HG03066 (cell line): ENCODE data around the gene KRTAP10-11.
"Not testable (repeated sequence)": the region's sequence is repeated elsewhere in the genome, so short reads cannot be mapped to it uniquely, and the experiment has no call there.

ENCODE experiments used
- ATAC-seq: cut with Tn5 transposase; IDR thresholded peaks from one replicate; pipeline ENCODE4 v1.9.1; 2021; ENCODE audit warnings: low read depth; ENCODE audit not compliant: unreplicated experiment

Gene KRTAP10-11, protein sequence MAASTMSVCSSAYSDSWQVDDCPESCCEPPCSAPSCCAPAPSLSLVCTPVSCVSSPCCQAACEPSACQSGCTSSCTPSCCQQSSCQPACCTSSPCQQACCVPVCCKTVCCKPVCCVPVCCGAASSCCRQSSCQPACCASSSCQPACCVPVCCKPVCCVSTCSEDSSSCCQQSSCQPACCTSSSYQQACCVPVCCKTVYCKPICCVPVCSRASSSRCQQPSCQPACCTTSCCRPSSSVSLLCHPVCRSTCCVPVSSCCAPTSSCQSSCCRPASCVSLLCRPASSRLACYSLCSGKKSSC

DNA sequence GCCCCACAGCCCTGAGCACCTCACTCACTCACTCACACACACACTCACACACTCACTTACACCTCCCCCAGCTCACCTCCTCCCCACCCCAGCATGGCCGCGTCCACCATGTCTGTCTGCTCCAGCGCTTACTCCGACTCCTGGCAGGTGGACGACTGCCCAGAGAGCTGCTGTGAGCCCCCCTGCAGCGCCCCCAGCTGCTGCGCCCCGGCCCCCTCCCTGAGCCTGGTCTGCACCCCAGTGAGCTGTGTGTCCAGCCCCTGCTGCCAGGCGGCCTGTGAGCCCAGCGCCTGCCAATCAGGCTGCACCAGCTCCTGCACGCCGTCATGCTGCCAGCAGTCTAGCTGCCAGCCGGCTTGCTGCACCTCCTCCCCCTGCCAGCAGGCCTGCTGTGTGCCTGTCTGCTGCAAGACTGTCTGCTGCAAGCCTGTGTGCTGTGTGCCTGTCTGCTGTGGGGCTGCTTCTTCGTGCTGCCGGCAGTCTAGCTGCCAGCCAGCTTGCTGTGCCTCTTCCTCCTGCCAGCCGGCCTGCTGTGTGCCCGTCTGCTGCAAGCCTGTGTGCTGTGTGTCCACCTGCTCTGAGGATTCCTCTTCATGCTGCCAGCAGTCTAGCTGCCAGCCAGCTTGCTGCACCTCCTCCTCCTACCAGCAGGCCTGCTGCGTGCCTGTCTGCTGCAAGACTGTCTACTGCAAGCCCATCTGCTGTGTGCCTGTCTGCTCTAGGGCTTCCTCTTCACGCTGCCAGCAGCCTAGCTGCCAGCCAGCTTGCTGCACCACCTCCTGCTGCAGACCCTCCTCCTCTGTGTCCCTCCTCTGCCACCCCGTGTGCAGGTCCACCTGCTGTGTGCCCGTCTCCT is at the start of gene KRTAP10-11:
TSS of gene KRTAP10-11 (plus strand) at position 49 of the 856 bp plus-strand sequence. CDS start at position 94, 45 bp downstream.
- not testable (repeated sequence) for ATAC-seq

DNA sequence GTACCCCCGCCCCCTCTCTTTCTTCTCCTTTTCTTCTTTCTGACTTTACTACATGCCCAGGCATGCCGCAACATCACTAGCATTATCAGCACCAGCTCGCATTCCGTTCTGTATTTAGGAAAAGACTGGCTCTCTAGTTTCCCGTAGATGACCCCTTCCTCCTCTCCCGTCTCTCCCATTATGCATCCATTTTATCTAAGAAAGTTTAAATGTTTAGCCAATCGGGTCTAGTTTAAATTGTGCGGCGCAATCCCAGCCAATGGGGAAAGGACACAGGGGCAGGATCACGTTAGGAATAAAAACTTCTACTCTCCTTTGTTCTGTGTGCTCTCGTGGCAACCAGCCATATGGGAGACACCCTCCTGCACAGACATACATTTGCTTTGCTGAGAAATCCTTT is 48.2 kb upstream of the KRTAP10-11 start:
- ATAC-seq: no peak

DNA sequence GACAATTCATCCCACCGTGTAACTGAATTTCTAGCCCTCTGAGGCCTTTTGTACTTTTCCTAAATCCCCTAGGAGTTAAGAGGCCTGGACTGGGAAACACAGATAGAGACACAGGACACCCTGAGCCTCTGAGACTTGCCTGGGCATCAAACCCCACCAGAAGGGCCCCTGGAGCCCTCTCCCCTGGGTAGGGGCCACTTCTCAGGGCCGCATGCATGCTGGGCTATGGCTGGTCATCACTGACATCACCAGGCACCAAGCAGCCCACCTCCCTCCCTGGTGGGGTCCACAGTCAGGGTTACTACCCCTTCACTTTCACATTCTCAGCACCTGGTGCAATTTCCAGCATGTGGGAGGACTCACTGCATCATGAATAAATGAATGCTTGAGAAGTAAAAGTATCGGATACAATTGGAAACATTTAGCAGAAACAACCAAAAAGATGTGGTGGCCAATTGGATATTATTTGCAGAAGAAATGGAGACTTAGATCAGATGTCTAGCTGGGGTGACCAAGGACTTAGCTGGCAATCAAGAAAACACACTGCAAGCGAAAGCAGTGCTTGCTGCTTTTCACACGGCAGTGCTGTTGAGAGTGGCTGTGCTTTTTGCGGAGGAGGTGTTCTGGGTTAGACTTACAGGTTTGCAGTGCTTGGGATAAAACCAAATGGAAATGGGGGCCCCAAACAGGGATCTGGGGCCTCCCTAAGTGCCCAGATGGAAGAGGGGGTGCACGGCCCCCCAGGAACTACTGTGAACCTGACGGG is 46.8 kb upstream of the KRTAP10-11 start:
- no peak for ATAC-seq

DNA sequence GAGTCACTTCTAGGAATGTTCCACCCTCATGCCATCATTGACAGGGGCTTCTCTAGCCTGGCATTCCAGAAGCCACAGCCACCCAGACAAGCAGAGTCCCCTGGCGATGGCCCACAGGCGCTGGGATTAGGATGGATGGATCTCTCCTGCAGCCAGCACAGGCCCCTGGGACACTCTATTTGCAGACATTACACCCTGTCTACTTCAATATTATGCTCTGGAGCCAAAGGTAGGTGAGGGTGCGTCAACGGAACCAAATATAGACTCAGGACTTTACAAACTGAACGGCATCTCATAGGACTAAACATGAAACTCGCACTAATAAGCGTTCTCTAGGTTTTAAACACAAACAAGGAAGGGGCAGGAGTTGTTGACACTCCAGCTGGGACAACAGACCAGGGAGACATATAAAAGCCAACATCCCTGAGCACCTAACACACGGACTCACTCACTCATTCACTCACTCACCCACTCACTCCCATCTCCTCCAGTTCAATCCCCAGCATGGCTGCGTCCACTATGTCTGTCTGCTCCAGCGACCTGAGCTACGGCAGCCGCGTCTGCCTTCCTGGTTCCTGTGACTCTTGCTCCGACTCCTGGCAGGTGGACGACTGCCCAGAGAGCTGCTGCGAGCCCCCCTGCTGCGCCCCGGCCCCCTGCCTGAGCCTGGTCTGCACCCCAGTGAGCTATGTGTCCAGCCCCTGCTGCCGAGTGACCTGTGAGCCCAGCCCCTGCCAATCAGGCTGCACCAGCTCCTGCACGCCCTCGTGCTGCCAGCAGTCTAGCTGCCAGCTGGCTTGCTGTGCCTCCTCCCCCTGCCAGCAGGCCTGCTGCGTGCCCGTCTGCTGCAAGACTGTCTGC is 45.9 kb upstream of the KRTAP10-11 start, which contains the start of gene KRTAP10-7:
TSS of gene KRTAP10-7 (plus strand) at position 480 of the 861 bp plus-strand sequence. CDS start at position 505, 25 bp downstream.
- not testable (repeated sequence) for ATAC-seq

DNA sequence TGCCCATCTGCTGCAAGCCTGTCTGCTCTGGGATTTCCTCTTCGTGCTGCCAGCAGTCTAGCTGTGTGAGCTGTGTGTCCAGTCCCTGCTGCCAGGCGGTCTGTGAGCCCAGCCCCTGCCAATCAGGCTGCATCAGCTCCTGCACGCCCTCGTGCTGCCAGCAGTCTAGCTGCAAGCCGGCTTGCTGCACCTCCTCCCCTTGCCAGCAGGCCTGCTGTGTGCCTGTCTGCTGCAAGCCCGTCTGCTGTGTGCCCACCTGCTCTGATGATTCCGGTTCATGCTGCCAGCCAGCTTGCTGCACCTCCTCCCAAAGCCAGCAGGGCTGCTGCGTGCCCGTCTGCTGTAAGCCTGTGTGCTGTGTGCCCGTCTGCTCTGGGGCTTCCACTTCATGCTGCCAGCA is 45.1 kb upstream of the KRTAP10-11 start:
- ATAC-seq: not testable (repeated sequence)

DNA sequence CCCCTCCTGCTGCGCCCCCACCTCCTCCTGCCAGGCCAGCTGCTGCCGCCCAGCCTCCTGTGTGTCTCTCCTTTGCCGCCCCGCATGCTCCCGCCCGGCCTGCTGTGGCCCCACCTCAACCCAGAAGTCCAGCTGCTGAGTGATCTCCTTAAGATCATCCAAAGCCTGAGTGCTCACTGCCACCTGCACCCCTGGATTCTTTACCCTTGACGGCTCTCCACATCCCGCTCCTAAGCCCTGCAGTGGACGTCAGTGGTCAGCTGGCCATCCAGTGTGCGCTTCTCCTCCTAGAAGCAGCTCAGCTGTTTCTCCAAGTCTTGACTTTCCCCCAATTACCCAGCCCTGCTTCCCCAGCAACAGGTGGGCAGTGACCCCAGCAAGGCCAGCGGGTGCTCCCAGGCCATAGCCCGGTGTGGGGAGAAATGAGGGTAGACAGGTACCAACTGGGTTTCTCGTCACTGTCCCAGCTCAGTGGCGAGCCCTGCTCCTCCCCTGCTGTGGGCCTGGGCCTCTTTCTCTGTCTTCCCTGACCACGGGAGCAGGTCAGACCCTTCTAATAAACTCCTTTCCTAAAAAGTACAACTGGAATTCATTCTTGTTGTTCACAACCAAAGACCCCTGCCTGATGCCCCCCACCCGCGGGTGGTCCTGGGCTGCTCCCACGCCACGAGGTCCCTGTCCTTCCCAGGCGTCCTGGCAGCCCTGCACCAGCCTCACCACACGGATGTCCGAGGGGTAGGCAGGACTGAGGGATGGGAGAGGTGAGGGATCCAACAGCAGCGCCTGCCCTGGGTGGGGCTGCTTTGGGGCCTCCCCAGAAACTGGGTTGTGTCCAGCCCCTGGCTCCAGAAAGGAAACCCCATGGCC is 44.4 kb upstream of the KRTAP10-11 start:
- ATAC-seq: no peak

DNA sequence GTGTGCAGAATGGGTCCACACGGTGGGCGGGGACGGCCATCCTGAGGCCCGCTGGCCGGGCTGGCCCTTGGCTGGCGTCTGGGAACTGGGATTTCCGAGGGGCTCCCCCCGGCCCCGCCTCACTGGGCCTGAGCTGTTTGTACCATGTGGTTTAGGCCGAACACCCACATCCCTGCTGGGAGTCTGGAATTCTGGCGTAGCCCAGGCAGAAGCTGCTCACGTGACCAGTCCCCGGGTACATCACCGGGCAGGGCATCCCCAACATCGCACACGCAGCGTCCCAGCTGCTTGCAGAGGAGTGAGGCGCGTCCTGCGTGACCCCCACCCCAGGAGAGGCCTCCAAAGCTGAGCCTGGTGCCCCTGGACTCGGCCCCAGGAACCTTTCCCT is 43.8 kb upstream of the KRTAP10-11 start:
- no peak for ATAC-seq

DNA sequence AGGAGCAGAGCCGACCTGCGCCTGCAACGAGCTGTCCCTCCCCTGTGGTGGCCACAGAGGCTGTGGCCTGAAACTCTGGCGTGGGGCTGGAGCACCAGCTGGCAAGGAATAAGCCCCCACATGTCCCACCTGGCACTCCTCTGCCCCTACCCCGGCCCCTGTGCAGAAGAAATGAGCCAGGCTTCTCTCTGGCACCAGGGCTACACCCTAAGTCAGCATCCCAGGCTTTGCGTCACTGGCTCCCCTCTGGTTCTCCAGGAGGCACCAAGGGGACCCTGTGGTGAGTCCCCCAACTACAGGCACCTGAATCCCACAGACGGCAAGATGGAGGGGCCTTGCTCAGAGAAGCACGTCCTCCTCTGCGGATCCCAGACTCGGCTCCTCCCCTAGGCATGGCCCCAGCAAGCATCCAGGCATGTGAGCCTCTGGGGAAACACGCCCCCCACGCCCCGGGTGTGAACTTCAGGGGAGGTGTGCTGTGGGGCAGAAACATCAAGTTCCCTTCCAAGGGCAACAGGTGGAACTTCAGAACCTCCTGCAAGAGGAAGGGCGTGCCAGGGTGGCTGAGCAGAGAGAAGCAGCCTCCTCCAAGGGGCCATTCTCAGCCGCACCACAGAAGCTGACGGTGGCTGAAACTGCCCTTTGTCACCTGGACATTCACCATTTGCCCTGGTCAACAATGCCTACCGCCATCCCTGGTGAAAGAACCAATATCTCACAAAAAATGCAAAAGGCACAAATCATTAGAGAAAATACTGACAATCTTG is 42.9 kb upstream of the KRTAP10-11 start:
- no peak for ATAC-seq

DNA sequence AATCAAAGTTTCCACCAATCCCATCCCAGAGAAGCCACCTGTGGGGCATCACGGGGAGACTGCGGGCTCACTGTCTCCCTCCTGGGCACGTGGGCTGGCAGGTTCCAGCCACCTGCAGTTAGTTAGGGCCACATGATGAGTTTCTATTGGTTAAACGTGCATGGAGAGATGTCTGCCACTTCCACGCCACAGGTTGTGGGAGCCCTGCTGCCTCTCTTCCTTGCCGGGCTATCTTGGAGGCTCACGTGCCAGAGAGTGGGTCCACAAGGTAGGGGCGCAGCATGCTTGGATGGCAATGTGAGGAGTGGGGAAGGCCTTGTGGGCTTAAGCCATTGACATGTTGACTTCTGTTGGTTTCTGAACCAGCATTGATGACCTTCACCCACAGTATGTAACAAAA is 42.3 kb upstream of the KRTAP10-11 start:
- ATAC-seq: no peak

DNA sequence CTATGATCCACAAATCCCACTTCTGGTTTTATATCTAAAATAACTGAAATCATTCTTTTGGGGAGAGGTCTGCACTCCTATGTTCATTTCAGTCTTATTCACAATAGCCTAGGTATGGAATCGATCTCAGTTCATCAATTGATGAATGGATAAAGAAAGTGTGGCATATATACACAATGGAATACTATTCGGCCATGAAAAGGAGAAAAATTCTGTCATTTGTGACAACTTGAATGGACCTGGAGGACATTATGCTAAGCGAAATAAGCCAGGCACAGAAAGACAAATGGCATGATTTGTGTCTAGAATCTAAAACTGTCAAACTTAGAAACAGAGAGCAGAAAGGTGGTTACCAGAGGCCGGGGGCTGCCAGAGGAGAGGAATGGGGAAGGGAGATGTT is 39.7 kb upstream of the KRTAP10-11 start:
- ATAC-seq: no peak

DNA sequence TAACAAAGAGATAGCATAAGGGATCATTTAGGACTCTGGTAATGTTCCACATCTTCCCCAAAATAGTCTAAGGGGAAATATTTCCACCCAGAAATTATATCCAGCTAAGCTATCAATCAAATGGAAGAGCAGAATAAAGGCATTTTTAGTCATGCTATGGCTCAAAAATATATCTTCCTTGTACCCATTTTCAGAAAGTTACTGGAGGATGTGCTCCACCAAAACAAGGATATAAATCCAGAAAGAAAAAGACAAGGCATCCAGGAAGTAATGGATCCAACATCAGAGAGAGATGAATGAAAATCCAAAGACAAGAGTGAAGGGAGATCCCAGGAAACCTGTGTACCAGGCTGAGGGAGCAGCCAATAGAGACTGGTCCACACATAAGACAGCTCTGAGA is 37.0 kb upstream of the KRTAP10-11 start:
- no peak for ATAC-seq

DNA sequence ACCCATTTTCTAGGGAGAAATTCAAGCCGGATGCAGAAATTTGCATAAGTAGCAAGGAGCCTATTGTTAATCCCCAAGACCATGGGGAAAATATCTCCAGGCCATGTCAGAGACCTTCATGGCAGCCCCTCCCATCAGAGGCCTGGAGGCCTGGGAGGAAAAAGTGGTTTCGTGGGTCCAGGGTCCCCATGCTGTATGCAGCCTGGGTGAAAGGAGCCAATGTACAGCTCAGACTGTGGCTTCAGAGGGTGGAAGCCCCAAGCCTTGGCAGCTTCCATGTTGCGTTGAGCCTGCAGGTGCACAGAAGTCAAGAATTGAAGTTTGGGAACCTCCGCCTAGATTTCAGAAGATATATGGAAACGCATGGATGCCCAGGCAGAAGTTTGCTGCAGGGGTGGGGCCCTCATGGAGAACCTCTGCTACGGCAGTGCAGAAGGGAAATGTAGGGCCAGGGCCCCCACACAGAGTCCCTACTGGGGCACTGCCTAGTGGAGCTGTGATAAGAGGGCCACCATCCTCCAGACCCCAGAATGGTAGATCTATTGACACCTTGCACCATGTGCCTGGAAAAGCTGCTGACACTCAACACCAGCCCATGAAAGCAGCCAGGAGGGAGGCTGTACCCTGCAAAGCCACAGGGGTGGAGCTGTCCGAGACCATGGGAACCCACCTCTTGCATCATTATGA is 35.9 kb upstream of the KRTAP10-11 start:
- ATAC-seq: not testable (repeated sequence)

DNA sequence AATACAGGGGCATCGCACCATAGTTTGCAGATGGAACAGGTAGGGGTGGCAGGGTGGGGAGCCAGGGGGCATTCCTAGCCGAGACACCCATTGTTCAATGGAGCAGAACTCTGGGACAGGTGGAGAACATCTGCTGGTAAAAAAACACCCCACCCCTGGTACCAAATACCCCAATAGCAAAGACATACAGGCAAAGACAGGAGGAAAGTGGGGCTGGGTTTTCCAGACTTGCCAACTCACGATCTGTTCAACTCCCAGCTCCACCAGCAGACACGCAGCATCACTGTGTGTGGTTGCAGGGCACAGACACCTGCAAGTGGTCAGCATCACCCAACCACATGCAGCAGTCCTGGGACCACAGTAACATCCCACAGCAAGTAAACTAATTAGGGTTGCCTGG is 34.7 kb upstream of the KRTAP10-11 start:
- ATAC-seq: no peak

DNA sequence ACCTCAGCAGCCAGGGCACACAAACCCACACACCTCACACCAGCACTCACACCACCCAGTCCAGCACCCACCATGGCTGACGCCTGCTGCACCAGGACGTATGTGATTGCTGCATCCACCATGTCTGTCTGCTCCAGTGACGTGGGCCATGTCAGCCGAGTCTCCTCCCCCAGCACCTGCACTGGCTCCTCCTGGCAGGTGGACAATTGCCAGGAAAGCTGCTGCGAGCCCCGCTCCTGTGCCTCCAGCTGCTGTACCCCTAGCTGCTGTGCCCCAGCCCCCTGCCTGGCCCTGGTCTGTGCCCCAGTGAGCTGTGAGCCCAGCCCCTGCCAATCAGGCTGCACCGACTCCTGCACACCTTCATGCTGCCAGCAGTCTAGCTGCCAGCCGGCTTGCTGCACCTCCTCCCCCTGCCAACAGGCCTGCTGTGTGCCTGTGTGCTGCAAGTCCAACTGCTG is 34.2 kb upstream of the KRTAP10-11 start, which contains the start of gene KRTAP10-8:
TSS of gene KRTAP10-8 (plus strand) at position 51 of the 458 bp plus-strand sequence. CDS start at position 73, 22 bp downstream.
- no peak for ATAC-seq

DNA sequence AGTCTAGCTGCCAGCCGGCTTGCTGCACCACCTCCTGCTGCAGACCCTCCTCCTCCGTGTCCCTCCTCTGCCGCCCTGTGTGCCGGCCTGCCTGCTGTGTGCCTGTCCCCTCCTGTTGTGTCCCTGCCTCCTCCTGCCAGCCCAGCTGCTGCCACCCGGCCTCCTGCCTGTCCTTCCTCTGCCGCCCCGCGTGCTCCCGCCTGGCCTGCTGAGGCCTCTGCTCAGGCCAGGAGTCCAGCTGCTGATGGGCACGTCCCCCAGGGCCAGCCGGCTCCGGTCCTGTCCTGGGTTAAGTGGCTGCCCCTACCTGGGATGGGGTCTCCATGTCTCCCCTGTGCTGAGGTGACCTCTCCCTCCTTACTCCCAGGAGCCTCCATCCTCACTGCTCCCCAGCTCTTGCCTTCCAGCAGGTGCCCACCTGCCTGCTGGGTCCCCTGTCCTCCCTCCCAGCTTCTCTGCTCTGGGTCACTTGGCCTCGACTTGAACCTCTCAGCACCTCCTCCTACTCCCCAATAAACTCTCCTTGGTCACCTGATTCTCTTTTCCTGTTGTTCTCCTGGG is 33.5 kb upstream of the KRTAP10-11 start:
- ATAC-seq: no peak

DNA sequence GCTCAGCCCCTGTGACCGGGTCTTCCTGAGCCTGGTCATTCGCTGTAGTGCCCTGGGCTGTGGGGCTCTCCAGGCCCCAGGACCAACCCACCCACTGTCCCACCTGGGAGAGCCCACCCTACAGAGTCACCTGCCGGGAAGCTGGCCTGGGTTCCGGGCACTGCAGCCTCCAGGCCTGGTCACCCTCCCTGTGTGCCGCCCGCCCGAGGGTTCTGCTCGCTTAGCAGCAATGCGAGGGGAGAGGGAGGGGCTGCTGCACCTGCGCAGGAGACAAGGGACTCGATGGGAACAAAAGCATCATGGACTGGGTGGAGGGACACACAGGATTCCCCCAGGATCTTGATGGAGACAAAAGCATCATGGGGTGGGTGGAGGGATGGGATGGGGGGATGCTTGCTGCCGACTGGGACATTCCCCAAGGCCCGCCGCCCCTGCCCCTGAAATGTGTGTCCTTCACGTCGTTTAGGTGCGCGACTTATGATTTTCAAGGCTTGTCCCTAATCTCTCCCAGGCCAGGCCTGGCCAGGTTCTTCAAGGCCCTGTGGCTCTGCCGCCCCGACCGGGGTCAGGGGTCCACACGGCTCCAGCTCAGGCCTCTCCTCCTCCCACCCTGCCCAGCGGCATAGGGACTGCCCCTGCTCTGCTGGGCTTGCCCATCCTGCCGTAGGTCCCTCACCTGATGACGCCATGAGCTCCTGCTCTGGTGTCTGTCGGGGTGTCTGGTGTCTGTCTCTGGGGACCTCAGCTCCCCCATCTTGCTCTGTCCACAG is 32.6 kb upstream of the KRTAP10-11 start:
- ATAC-seq: no peak
